Heart right ventricle (tissue), 16 donors: ENCODE data around the gene ATG101. TPM values are rescaled to one million over a fixed set of nuclear protein-coding genes. Genes with fewer than 3 reads are reported as not detected.
A peak's percentile ranks its signal among the peaks of the same experiment; 100 is the strongest.

Experiments
- ATAC-seq, 8 donors: fragments of 200-7000 bp; cut with Tn5 transposase; one replicate each; pipeline ENCODE4 v1.9.1; 2020; ENCODE audit warnings: mild to moderate bottlenecking in 8 of 8, moderate library complexity in 8 of 8, moderate number of reproducible peaks in 1 of 8
- DNase-seq, 2 donors: peaks; one replicate each; pipeline ENCODE4 v3.0.0-alpha.2; 2020
- H3K27ac ChIP-seq, 10 donors: fragments of 200-600 bp; sonication (generic) in 2 of 10; one replicate each; pipeline versions ENCODE4 v1.5.0 to v1.8.0; 2020 to 2022; ENCODE audit warnings: mild to moderate bottlenecking in 3 of 10
- H3K27me3 ChIP-seq, 7 donors: fragments of 200-600 bp; one replicate each; pipeline ENCODE4 v1.8.0; 2021 to 2022; ENCODE audit warnings: mild to moderate bottlenecking in 2 of 7
- H3K36me3 ChIP-seq, 9 donors: fragments of 200-600 bp; sonication (generic) in 1 of 9; one replicate each; pipeline versions ENCODE4 v1.5.0 to v1.8.0; 2020 to 2022; ENCODE audit warnings: mild to moderate bottlenecking in 2 of 9
- H3K4me1 ChIP-seq, 9 donors: fragments of 200-600 bp; sonication (generic) in 1 of 9; one replicate each; pipeline versions ENCODE4 v1.5.0 to v1.8.0; 2020 to 2022; ENCODE audit warnings: mild to moderate bottlenecking in 4 of 9
- H3K4me3 ChIP-seq, 10 donors: fragments of 200-600 bp; sonication (generic) in 2 of 10; one replicate each; pipeline versions ENCODE4 v1.5.0 to v1.8.0; 2020 to 2022; ENCODE audit warnings: mild to moderate bottlenecking in 7 of 10, moderate library complexity in 2 of 10
- H3K9me3 ChIP-seq, 11 donors: fragments of 200-600 bp in 10 of 11; sonication (generic) in 2 of 11; one replicate each; pipeline versions ENCODE4 v1.5.0 to v1.8.0; 2013 to 2022; ENCODE audit warnings: mild to moderate bottlenecking in 2 of 11, control low read depth in 1 of 11, moderate library complexity in 1 of 11
- CTCF ChIP-seq, 9 donors: fragments of 200-600 bp; sonication (generic) in 2 of 9; IDR thresholded peaks; one replicate each; pipeline versions ENCODE4 v1.5.0 to v1.8.0; 2021 to 2022; ENCODE audit warnings: antibody characterized with exemption in 9 of 9, mild to moderate bottlenecking in 5 of 9, moderate library complexity in 1 of 9
- WGBS, 2 donors: extraction: QIAGEN DNeasy Blood & Tissue Kit; methylation state at CpG; one replicate each; pipeline ENCODE4 v1.1.7; 2013; ENCODE audit warnings: inconsistent platforms in 1 of 2; 5-methylcytosine and 5-hydroxymethylcytosine counted together
- intact Hi-C, 10 donors: fragments of 100-400 bp; cut with DNase I; formaldehyde crosslinking; loops; one replicate each; pipeline versions ENCODE4 v1.11.1 to v1.14.2; 2022
- polyA plus RNA-seq, 2 donors: library from polyadenylated mRNA; stranded (reverse); fragments of 200-250 nt; gene quantifications; one replicate each; pipeline ENCODE4 v1.2.3, GENCODE V29; 2013
- total RNA-seq, 10 donors: library from RNA; stranded (reverse); fragmentation: NEBNext Ultra II Directional in 3 of 10; extraction: Animal tissue kit (Norgen Biotek cat#: 25700) in 3 of 10; gene quantifications; one replicate each; pipeline versions ENCODE4 v1.2.1 to v1.2.4, GENCODE V29; 2021 to 2023
- donor health status: Arrhythmogenic right ventricular cardiomyopathy.
- donor health status: ischemic (EF 13 %, LVEDD 7.1; RV severe dilation, severe dysfunction).
- donor health status: healthy with polysubstance abuse.
- donor health status: DM: no; HTN: yes; CAD: no.
- donor health status: DM: no; HTN: no; CAD: no.
- donor health status: ischemic (EF 25% LVEDD 6.9; RV normal size, moderate dysfunction).
- donor health status: ischemic (EF 25% LVEDD 5.7; RV mildly dilated, moderate dysfunction).
- donor health status: healthy.
- donor health status: DM: yes; HTN: yes; CAD: no.
- donor health status: Ischemic cardiomyopathy.
- donor health status: ischemic (EF 35%, LVEDD 5.7; RV mildly dilated, moderate dysfunction).
- donor health status: nonischemic (EF 11% LVEDD 7.7; RV severe dilation, severe dysfunction).
- donor health status: DM: yes; HTN: yes; CAD: no.
- donor health status: PGD.
- donor health status: ischemic (EF 29% LVEDD 5.4; RV normal size, mild dysfunction).
- donor health status: nonischemic (EF 23%, LVEDD 6.1; RV moderate dilation, normal function).

The ATG101 gene
- total and polyA plus RNA-seq, 12 donors = 14.6 to 90.2 (median 22.2) TPM

GRCh38 chr12:52050758-52051541 is 18.8 kb upstream of the ATG101 start, which contains the start of gene NR4A1:
Gene NR4A1, plus strand, starts transcription at chr12:52051442. Its CDS starts 2,887 bp downstream, at chr12:52054329.
- Histone ChIP-seq H3K4me3 (peak within 1 kb of the TSS; percentile 38 to 77 (median 66)), H3K27ac (peak within 1 kb of the TSS; percentile 88 to 98 (median 96)), H3K36me3 (peaks cover 0 to 37% (median 18%) of the 10 kb centered on the region in 9 donors), H3K27me3 (peaks cover 0 to 5% (median 0%) of the 10 kb centered on the region in 7 donors), H3K9me3 (no peaks in the 10 kb centered on the region), H3K4me1 (peaks cover 31 to 87% (median 60%) of the 10 kb centered on the region in 9 donors)
- ATAC-seq (peak; percentile 70 to 92 (median 86)), DNase-seq (peak; percentile 99)
- 0% methylated on average over 63 to 77 of the region's 77 CpGs for WGBS, 2 donors
- intact Hi-C loops = loop anchor here in 4 of 10 donors (1.0 to 5.0 kb wide), 5 partner anchors 18 to 76 kb away; partner anchors contain the start of gene ATG101 (in 1 of the 4)
- peak in 8 of 9 donors; percentile 9 to 69 (median 34) for TF ChIP-seq CTCF (IDR thresholded peaks at IDR 0.05)

DNA sequence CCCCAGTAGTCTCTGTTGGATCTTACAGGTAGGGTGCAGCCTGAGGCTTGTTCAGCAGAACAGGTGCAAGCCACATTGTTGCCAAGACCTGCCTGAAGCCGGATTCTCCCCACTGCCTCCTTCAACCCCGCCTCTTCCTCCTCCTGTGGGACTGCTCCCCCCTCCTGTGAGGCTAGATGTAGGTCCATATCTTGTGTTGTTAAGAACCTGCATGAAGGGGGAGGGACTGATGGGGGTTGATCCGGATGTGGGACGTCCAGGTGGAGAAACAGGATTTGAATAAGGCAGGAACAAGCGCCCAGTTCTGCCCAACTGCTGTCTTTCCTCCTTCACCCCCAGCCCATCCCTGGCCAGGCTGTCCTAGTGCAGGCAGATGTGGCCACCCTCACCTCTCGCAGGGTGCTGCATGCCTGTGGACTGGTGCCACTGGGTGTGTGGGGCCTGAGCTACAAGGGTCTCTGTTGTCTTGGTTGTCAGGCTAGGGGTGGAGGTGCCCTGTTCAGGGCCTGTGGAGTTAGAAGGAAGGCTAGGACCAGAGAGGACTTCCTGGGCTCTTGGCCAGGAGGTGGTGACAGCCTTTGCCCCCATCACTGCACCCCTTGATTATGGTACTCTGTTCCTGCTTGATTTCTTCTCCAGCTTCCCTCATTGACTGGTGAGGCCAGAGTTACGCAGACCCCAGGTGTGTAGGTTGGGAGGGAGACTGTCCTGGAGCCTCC is 17.2 kb upstream of the ATG101 start:
- intact Hi-C loops = loop anchor here in 1 of 10 donors (5.0 kb wide), 1 partner anchor 75 kb away; no protein-coding TSS in a partner anchor
- ATAC-seq (no peak), DNase-seq (peak in 1 of 2 donors; percentile 50)
- 60 to 75% methylated on average over 7 of the region's 7 CpGs for WGBS, 2 donors
- H3K27ac ChIP-seq = peak overlapping the region in 9 of 10 donors; percentile 31 to 98 (median 93)
- H3K4me1 ChIP-seq = peaks cover 16 to 81% (median 43%) of the 10 kb centered on the region in 9 donors
- H3K27me3 ChIP-seq = peaks cover 0 to 5% (median 0%) of the 10 kb centered on the region in 7 donors
- H3K36me3 ChIP-seq = peaks cover 0 to 50% (median 35%) of the 10 kb centered on the region in 9 donors
- H3K9me3 ChIP-seq = no peaks in the 10 kb centered on the region
- peak overlapping the region; percentile 7 to 77 (median 66) for H3K4me3 ChIP-seq
- TF ChIP-seq CTCF (IDR thresholded peaks at IDR 0.05) = no peak

- intact Hi-C loops = loop anchor here in 1 of 10 donors (5.0 kb wide), 1 partner anchor 74 kb away; no protein-coding TSS in a partner anchor
- 73 to 74% methylated on average over 9 of the region's 9 CpGs for WGBS, 2 donors
Measured at GRCh38 chr12:52053536-52054209, 16.1 kb upstream of the ATG101 start.

More at GRCh38 chr12:52053536-52054209, 16.1 kb upstream of the ATG101 start:
- peak overlapping the region in 8 of 10 donors; percentile 48 to 77 (median 68) for H3K4me3 ChIP-seq
- ATAC-seq (peak in 1 of 8 donors; percentile 0), DNase-seq (peak in 1 of 2 donors; percentile 35)
- H3K36me3 ChIP-seq = peaks cover 0 to 60% (median 45%) of the 10 kb centered on the region in 9 donors
- no peak for TF ChIP-seq CTCF (IDR thresholded peaks at IDR 0.05)
- no peaks in the 10 kb centered on the region for H3K9me3 ChIP-seq
- peaks cover 0 to 5% (median 0%) of the 10 kb centered on the region in 7 donors for H3K27me3 ChIP-seq
- peaks cover 16 to 72% (median 41%) of the 10 kb centered on the region in 9 donors for H3K4me1 ChIP-seq
- H3K27ac ChIP-seq = peak overlapping the region in 8 of 10 donors; percentile 31 to 98 (median 94)
